Natural killer cell (primary cell): ENCODE results near the gene WFIKKN2. TPM values are rescaled to one million over a fixed set of nuclear protein-coding genes. Genes with fewer than 3 reads are reported as not detected.

Experiments
- ATAC-seq, 3 donors: fragments of 150-1000 bp in 2 of 3; fragments of 200-7000 bp in 1 of 3; cut with Tn5 transposase; 1 replicate in 1 of 3; 2 replicates in 2 of 3; pipeline ENCODE4 v1.10.0; 2021; ENCODE audit warnings: mild to moderate bottlenecking in 2 of 3, moderate library complexity in 2 of 3
- DNase-seq, 2 donors: peaks; one replicate each; pipeline versions ENCODE4 v3.0.0 to v3.0.0-alpha.2; 2013 to 2021; ENCODE audit warnings: mixed read lengths in 1 of 2
- H3K27ac ChIP-seq: one replicate; pipeline ENCODE4 v1.5.1; 2013; ENCODE audit warnings: mild to moderate bottlenecking, low read length
- H3K27me3 ChIP-seq: one replicate; pipeline ENCODE4 v1.6.1; 2013; ENCODE audit warnings: low read length; ENCODE audit not compliant: control insufficient read depth, insufficient read depth
- H3K36me3 ChIP-seq: one replicate; pipeline ENCODE4 v1.6.1; 2013; ENCODE audit warnings: low read length; ENCODE audit not compliant: control insufficient read depth, insufficient read depth
- H3K4me1 ChIP-seq: one replicate; pipeline ENCODE4 v1.6.1; 2013; ENCODE audit warnings: low read length; ENCODE audit not compliant: control insufficient read depth, insufficient read depth
- H3K4me3 ChIP-seq: one replicate; pipeline ENCODE4 v1.5.1; 2013; ENCODE audit warnings: low read length
- H3K9me3 ChIP-seq: one replicate; pipeline ENCODE4 v1.6.1; 2013; ENCODE audit warnings: low read length; ENCODE audit not compliant: control insufficient read depth, insufficient read depth
- H3K27ac Mint-ChIP-seq, 2 donors: one replicate each; pipeline ENCODE4 v1.8.0; 2022; ENCODE audit warnings: mild to moderate bottlenecking in 2 of 2, mixed read lengths in 2 of 2, moderate library complexity in 1 of 2
- H3K27me3 Mint-ChIP-seq, 2 donors: one replicate each; pipeline ENCODE4 v1.8.0; 2022; ENCODE audit warnings: low read depth in 2 of 2, mixed read lengths in 2 of 2
- H3K36me3 Mint-ChIP-seq: one replicate; pipeline ENCODE4 v1.8.0; 2022; ENCODE audit warnings: mixed read lengths
- H3K4me1 Mint-ChIP-seq, 2 donors: one replicate each; pipeline ENCODE4 v1.8.0; 2022; ENCODE audit warnings: mixed read lengths in 2 of 2
- H3K4me3 Mint-ChIP-seq: one replicate; pipeline ENCODE4 v1.8.0; 2022; ENCODE audit warnings: mild to moderate bottlenecking, moderate library complexity, mixed read lengths
- H3K9me3 Mint-ChIP-seq, 2 donors: one replicate each; pipeline ENCODE4 v1.8.0; 2022; ENCODE audit warnings: mixed read lengths in 2 of 2
- CTCF ChIP-seq: fragments of 200-600 bp; IDR thresholded peaks from one replicate; pipeline ENCODE4 v1.8.0; 2022; ENCODE audit warnings: antibody characterized with exemption
- WGBS: methylation state at CpG from one replicate; pipeline ENCODE4 v1.1.7; 2013; ENCODE audit warnings: missing lambda C conversion rate; ENCODE audit not compliant: insufficient coverage; 5-methylcytosine and 5-hydroxymethylcytosine counted together
- intact Hi-C: fragments of 100-400 bp; cut with micrococcal nuclease; formaldehyde crosslinking; loops from one replicate; pipeline ENCODE4 v1.14.2; 2022
- total RNA-seq, 4 donors: library from RNA; stranded (reverse); fragments of 120-200 nt in 1 of 4; gene quantifications; one replicate each; pipeline versions ENCODE4 v1.2.3 to v1.2.4, GENCODE V29; 2013 to 2022

Gene WFIKKN2
- not detected for total RNA-seq
- not detected for total RNA-seq (2013)

- H3K27ac Mint-ChIP-seq, result no peak within 1 kb of the TSS
- no peaks in the 10 kb centered on the region for H3K4me1 ChIP-seq
- DNase-seq, result no peak
- H3K4me1 Mint-ChIP-seq, result no peaks in the 10 kb centered on the region
- WGBS, result 57% methylated on average over 39 of the region's 39 CpGs
- H3K27me3 ChIP-seq, result no peaks in the 10 kb centered on the region
- ATAC-seq, result no peak
- TF ChIP-seq CTCF, result no peak
- H3K27ac ChIP-seq, result no peak within 1 kb of the TSS
- H3K36me3 Mint-ChIP-seq, result no peaks in the 10 kb centered on the region
- no peak within 1 kb of the TSS for H3K4me3 ChIP-seq
- intact Hi-C loops, result no loop called here
- H3K9me3 ChIP-seq, result no peaks in the 10 kb centered on the region
- H3K4me3 Mint-ChIP-seq, result no peak within 1 kb of the TSS
- no peaks in the 10 kb centered on the region for H3K36me3 ChIP-seq
- no peaks in the 10 kb centered on the region for H3K9me3 Mint-ChIP-seq
- peaks cover 7 to 8% of the 10 kb centered on the region in 2 donors for H3K27me3 Mint-ChIP-seq
These were observed at the start of gene WFIKKN2 for GRCh38 chr17:50835301-50836234. Gene WFIKKN2, plus strand, starts transcription at chr17:50835586. Its CDS starts 352 bp downstream, at chr17:50835938.

GRCh38 chr17:50785946-50786570 is 49.3 kb upstream of the WFIKKN2 start:
- no peaks in the 10 kb centered on the region for H3K9me3 ChIP-seq
- DNase-seq, result no peak
- Mint-ChIP-seq H3K9me3 (no peaks in the 10 kb centered on the region), H3K4me3 (no peak overlapping the region), H3K4me1 (peaks cover 0 to 5% of the 10 kb centered on the region in 2 donors), H3K36me3 (no peaks in the 10 kb centered on the region), H3K27ac (no peak overlapping the region), H3K27me3 (peaks cover 7 to 15% of the 10 kb centered on the region in 2 donors)
- intact Hi-C loops, result no loop called here
- no peak overlapping the region for H3K4me3 ChIP-seq
- H3K4me1 ChIP-seq, result peaks cover 11% of the 10 kb centered on the region
- 86% methylated on average over 9 of the region's 9 CpGs for WGBS
- no peaks in the 10 kb centered on the region for H3K36me3 ChIP-seq
- no peak overlapping the region for H3K27ac ChIP-seq
- no peak for TF ChIP-seq CTCF
- no peak for ATAC-seq
- peaks cover 4% of the 10 kb centered on the region for H3K27me3 ChIP-seq

GRCh38 chr17:50787106-50787505 is 48.3 kb upstream of the WFIKKN2 start:
- ATAC-seq (no peak), DNase-seq (no peak)
- intact Hi-C loops, result no loop called here
- no peaks in the 10 kb centered on the region for H3K9me3 ChIP-seq
- Mint-ChIP-seq H3K4me3 (no peak overlapping the region), H3K27ac (no peak overlapping the region), H3K9me3 (no peaks in the 10 kb centered on the region), H3K27me3 (peaks cover 7 to 18% of the 10 kb centered on the region in 2 donors), H3K4me1 (peaks cover 0 to 5% of the 10 kb centered on the region in 2 donors), H3K36me3 (no peaks in the 10 kb centered on the region)
- no peak overlapping the region for H3K4me3 ChIP-seq
- no peaks in the 10 kb centered on the region for H3K36me3 ChIP-seq
- H3K27ac ChIP-seq, result no peak overlapping the region
- H3K27me3 ChIP-seq, result no peaks in the 10 kb centered on the region
- WGBS, result 85% methylated on average over 7 of the region's 7 CpGs
- no peak for TF ChIP-seq CTCF
- peaks cover 4% of the 10 kb centered on the region for H3K4me1 ChIP-seq
